HepG2 (cell line): Measurements from ENCODE around the gene RUVBL2. TPM values are rescaled to one million over a fixed set of nuclear protein-coding genes. Genes with fewer than 3 reads are reported as not detected.

Experiments
- DMAP1 ChIP-seq: IDR thresholded peaks from 2 replicates; pipeline ENCODE4 v1.6.1; 2016
- DZIP1 ChIP-seq: sonication (generic); formaldehyde crosslinking; IDR thresholded peaks from 2 replicates; pipeline ENCODE4 v1.5.0; 2020; ENCODE audit warnings: mild to moderate bottlenecking, missing genetic modification reagents
- ESRRA ChIP-seq: sonication (generic); formaldehyde crosslinking; IDR thresholded peaks from 2 replicates; pipeline ENCODE4 v1.5.1; 2020; ENCODE audit warnings: mild to moderate bottlenecking, low read depth, missing genetic modification reagents
- HOXD1 ChIP-seq: sonication (generic); formaldehyde crosslinking; IDR thresholded peaks from 2 replicates; pipeline ENCODE4 v1.5.0; 2020; ENCODE audit warnings: missing genetic modification reagents
- KLF13 ChIP-seq: sonication (generic); formaldehyde crosslinking; IDR thresholded peaks from 2 replicates; pipeline ENCODE4 v1.4.0; 2020; ENCODE audit warnings: mild to moderate bottlenecking, missing genetic modification reagents
- RBFOX2 ChIP-seq: fragments of 200-400 bp; formaldehyde crosslinking; IDR thresholded peaks from 2 replicates; pipeline ENCODE4 v1.6.1; 2017; ENCODE audit warnings: low read depth, mild to moderate bottlenecking, low read length
- ZBTB40 ChIP-seq, 2 experiments: fragments of 450-650 bp in 1 of 2; sonication (generic) in 1 of 2; formaldehyde crosslinking in 1 of 2; IDR thresholded peaks; 2 replicates each; pipeline versions ENCODE4 v1.6.1 to v1.8.0; 2016 to 2022; ENCODE audit warnings: antibody characterized with exemption in 1 of 2, mild to moderate bottlenecking in 1 of 2, missing genetic modification reagents in 1 of 2
- ZKSCAN5 ChIP-seq: sonication (generic); formaldehyde crosslinking; IDR thresholded peaks from 2 replicates; pipeline ENCODE4 v1.5.1; 2020; ENCODE audit warnings: mild to moderate bottlenecking, missing genetic modification reagents
- ZNF160 ChIP-seq: sonication (generic); formaldehyde crosslinking; IDR thresholded peaks from 2 replicates; pipeline ENCODE4 v1.8.0; 2022; ENCODE audit warnings: mild to moderate bottlenecking, inconsistent platforms, missing genetic modification reagents
- ZNF225 ChIP-seq: sonication (generic); formaldehyde crosslinking; IDR thresholded peaks from 2 replicates; pipeline ENCODE4 v1.4.0; 2020; ENCODE audit warnings: mild to moderate bottlenecking, missing genetic modification reagents
- ZNF24 ChIP-seq: fragments of 450-650 bp; IDR thresholded peaks from 2 replicates; pipeline ENCODE4 v1.6.1; 2017; ENCODE audit warnings: antibody characterized with exemption, mild to moderate bottlenecking
- ZNF251 ChIP-seq: sonication (generic); formaldehyde crosslinking; IDR thresholded peaks from 2 replicates; pipeline ENCODE4 v1.9.0; 2021; ENCODE audit warnings: mild to moderate bottlenecking, missing genetic modification reagents
- ZNF260 ChIP-seq: sonication (generic); formaldehyde crosslinking; IDR thresholded peaks from 2 replicates; pipeline ENCODE4 v1.4.0; 2020; ENCODE audit warnings: missing genetic modification reagents, low read depth, mild to moderate bottlenecking, borderline replicate concordance
- ZNF263 ChIP-seq: sonication (generic); formaldehyde crosslinking; IDR thresholded peaks from 2 replicates; pipeline ENCODE4 v1.4.0; 2020; ENCODE audit warnings: missing genetic modification reagents
- ZNF3 ChIP-seq: IDR thresholded peaks from 2 replicates; pipeline ENCODE4 v1.7.0; 2017; ENCODE audit warnings: inconsistent platforms
- ZNF343 ChIP-seq: sonication (generic); formaldehyde crosslinking; IDR thresholded peaks from 2 replicates; pipeline ENCODE4 v1.4.0; 2020; ENCODE audit warnings: mild to moderate bottlenecking, missing genetic modification reagents
- ZNF629 ChIP-seq: sonication (generic); formaldehyde crosslinking; conservative IDR thresholded peaks from 2 replicates; pipeline ENCODE4 v1.5.0; 2020; ENCODE audit warnings: missing genetic modification reagents
- ZNF768 ChIP-seq: sonication (generic); formaldehyde crosslinking; IDR thresholded peaks from 2 replicates; pipeline ENCODE4 v1.4.0; 2020; ENCODE audit warnings: missing genetic modification reagents
- ZNF788 ChIP-seq: sonication (generic); formaldehyde crosslinking; IDR thresholded peaks from 2 replicates; pipeline ENCODE4 v1.5.0; 2020; ENCODE audit warnings: mild to moderate bottlenecking, missing genetic modification reagents, borderline replicate concordance
- polyA plus RNA-seq, 8 experiments: library from polyadenylated mRNA; depleted of rRNA in 3 of 8; stranded (reverse) in 7 of 8; unstranded in 1 of 8; fragments of >200 nt; fragmentation: Illumina TruSeq in 4 of 8; extraction: Trizol in 4 of 8; gene quantifications; 2 replicates each; pipeline versions ENCODE4 v1.2.1 to v1.2.3, GENCODE V29; 2011 to 2016; ENCODE audit warnings: low read depth in 4 of 8, missing spikeins in 1 of 8, mixed read lengths in 1 of 8; ENCODE audit not compliant: insufficient read depth in 1 of 8
- total RNA-seq, 5 experiments: library from RNA; depleted of rRNA; stranded (reverse); fragments of >200 nt; fragmentation: Illumina TruSeq; extraction: Trizol; gene quantifications; 2 replicates each; pipeline ENCODE4 v1.2.3, GENCODE V29; 2016; ENCODE audit warnings: low read depth in 1 of 5

Gene RUVBL2
- total and polyA plus RNA-seq, 2 of the 13 experiments (the other 11 are each of a cell fraction or from before 2014, with no cell fraction given), result 120 to 122 TPM

GRCh38 chr19:48965040-48965805, 28.5 kb upstream of the RUVBL2 start, which contains the start of gene FTL (continued):
- no peak for TF ChIP-seq DZIP1 (CRISPR knock-in tag)
- TF ChIP-seq ZNF225 (CRISPR knock-in tag), result no peak
- TF ChIP-seq ZNF629, result peak; percentile 40; the same call in 1 of the 2 replicates
- peak; percentile 28; the same call in 1 of the 2 replicates for TF ChIP-seq ZNF3 (CRISPR knock-in tag)
- no peak for TF ChIP-seq ZKSCAN5
- peak; percentile 63; the same call in 1 of the 2 replicates for TF ChIP-seq ESRRA (CRISPR knock-in tag)
- TF ChIP-seq ZNF343 (CRISPR knock-in tag), result peak; percentile 58; the same call in 1 of the 2 replicates
- no peak for TF ChIP-seq ZNF260 (CRISPR knock-in tag)
- TF ChIP-seq ZNF24, result no peak
- no peak for TF ChIP-seq ZNF788
- peak; percentile 73 for TF ChIP-seq ZNF263 (CRISPR knock-in tag)
- peak; percentile 99 for TF ChIP-seq RBFOX2
- TF ChIP-seq ZNF160 (CRISPR knock-in tag), result peak; percentile 78; the same call in 1 of the 2 replicates
- TF ChIP-seq ZBTB40 (IDR thresholded peaks at IDR 0.05), result no peak
- TF ChIP-seq ZBTB40 (CRISPR knock-in tag; IDR thresholded peaks at IDR 0.05), result peak; percentile 17; the same call in 1 of the 2 replicates
- 0 out of 2 replicates have a peak, but pooled peaks have one; percentile 41 for TF ChIP-seq ZNF251 (CRISPR knock-in tag)
- TF ChIP-seq HOXD1, result peak; percentile 90; the same call in 1 of the 2 replicates
- peak; percentile 61 for TF ChIP-seq ZNF768 (CRISPR knock-in tag)
- peak; percentile 65 for TF ChIP-seq DMAP1
- 0 out of 2 replicates have a peak, but pooled peaks have one; percentile 63 for TF ChIP-seq KLF13 (CRISPR knock-in tag)
